HUDEP-2 (cell line): ENCODE data around the gene EPS8L1.
"Not testable (repeated sequence)": the region's sequence is repeated elsewhere in the genome, so short reads cannot be mapped to it uniquely, and the experiment has no call there.

Experiments used
- DNase-seq, 76 experiments: peaks; one replicate each; lab custom pipeline; 2025; ENCODE audit not compliant: unreplicated experiment in 76 of 76; lab: John Stamatoyannopoulos, UW

Gene EPS8L1

GRCh38 chr19:55048446-55048845 is 27.2 kb upstream of the EPS8L1 start:
- DNase-seq = no peak

- no peak for DNase-seq
Measured at GRCh38 chr19:55050749-55051532, 24.7 kb upstream of the EPS8L1 start.

GRCh38 chr19:55053735-55054134 is 21.9 kb upstream of the EPS8L1 start:
- no peak for DNase-seq

GRCh38 chr19:55056827-55057226 is 18.8 kb upstream of the EPS8L1 start:
- DNase-seq = no peak

- DNase-seq = no peak
Measured at GRCh38 chr19:55058781-55059610, 16.7 kb upstream of the EPS8L1 start.

GRCh38 chr19:55060287-55060686 is 15.4 kb upstream of the EPS8L1 start:
- DNase-seq = not testable (repeated sequence)

GRCh38 chr19:55062735-55063491 is 12.8 kb upstream of the EPS8L1 start, which contains the start of gene RDH13:
TSS of gene RDH13 (minus strand) at chr19:55063148. CDS start at chr19:55063032, 116 bp downstream.
- DNase-seq = peak in 74 of 76 experiments; percentile 78 to 100 (median 98)

- no peak for DNase-seq
Measured at GRCh38 chr19:55063492-55063843, 12.2 kb upstream of the EPS8L1 start.

- not testable (repeated sequence) for DNase-seq
Measured at GRCh38 chr19:55065516-55065915, 10.2 kb upstream of the EPS8L1 start.

- no peak for DNase-seq
Measured at GRCh38 chr19:55066107-55066709, 9.5 kb upstream of the EPS8L1 start.

GRCh38 chr19:55067869-55068268 is 7.8 kb upstream of the EPS8L1 start:
- DNase-seq = no peak

- DNase-seq = peak in 4 of 76 experiments; percentile 8 to 22 (median 18)
Measured at GRCh38 chr19:55068950-55069864, 6.5 kb upstream of the EPS8L1 start.

- DNase-seq = no peak
Measured at GRCh38 chr19:55069865-55070197, 5.8 kb upstream of the EPS8L1 start.

- DNase-seq = no peak
Measured at GRCh38 chr19:55070466-55071128, 5.1 kb upstream of the EPS8L1 start.

GRCh38 chr19:55071129-55071502 is 4.6 kb upstream of the EPS8L1 start:
- DNase-seq = peak in 65 of 76 experiments; percentile 8 to 88 (median 59)

- no peak for DNase-seq
Measured at GRCh38 chr19:55071913-55072312, 3.8 kb upstream of the EPS8L1 start.

- DNase-seq = no peak
Measured at GRCh38 chr19:55076321-55076720, 652 bp downstream of the EPS8L1 start.

GRCh38 chr19:55077106-55077505 is 1.4 kb downstream of the EPS8L1 start:
- no peak for DNase-seq

- DNase-seq = no peak
Measured at GRCh38 chr19:55078996-55079395, 3.3 kb downstream of the EPS8L1 start.
